ENCODE measurements around the gene B3GAT1. TPM values are rescaled to one million over a fixed set of nuclear protein-coding genes. Genes with fewer than 3 reads are reported as not detected.

B3GAT1 gene
- total RNA-seq, 4 donors from 2014 or later: 0.22 to 0.33 TPM; not detected in 2

GRCh38 chr11:134399996-134400395 is 12.0 kb downstream of the B3GAT1 start:
- no peak for TF ChIP-seq CTCF (IDR thresholded peaks at IDR 0.05; ENCODE audit: low read depth)

GRCh38 chr11:134399293-134399654 is 12.8 kb downstream of the B3GAT1 start:
- TF ChIP-seq CTCF (IDR thresholded peaks at IDR 0.05; ENCODE audit: low read depth): no peak

- TF ChIP-seq CTCF (IDR thresholded peaks at IDR 0.05; ENCODE audit: low read depth): no peak
Measured at GRCh38 chr11:134398644-134399292, 13.3 kb downstream of the B3GAT1 start.

- TF ChIP-seq CTCF (IDR thresholded peaks at IDR 0.05; ENCODE audit: low read depth): no peak
Measured at GRCh38 chr11:134398079-134398444, 14.0 kb downstream of the B3GAT1 start.

GRCh38 chr11:134397304-134398078 is 14.6 kb downstream of the B3GAT1 start:
- no peak for TF ChIP-seq CTCF (IDR thresholded peaks at IDR 0.05; ENCODE audit: low read depth)

- TF ChIP-seq CTCF (IDR thresholded peaks at IDR 0.05; ENCODE audit: low read depth): no peak
Measured at GRCh38 chr11:134395002-134395401, 17.0 kb downstream of the B3GAT1 start.

GRCh38 chr11:134394311-134394710 is 17.7 kb downstream of the B3GAT1 start:
- no peak for TF ChIP-seq CTCF (IDR thresholded peaks at IDR 0.05; ENCODE audit: low read depth)
